HG03354 (cell line): ENCODE results near the gene RTTN.
"Not testable (repeated sequence)": the region's sequence is repeated elsewhere in the genome, so short reads cannot be mapped to it uniquely, and the experiment has no call there.

ENCODE experiments used
- ATAC-seq: cut with Tn5 transposase; IDR thresholded peaks from one replicate; pipeline ENCODE4 v1.9.1; 2021; ENCODE audit warnings: mild to moderate bottlenecking; ENCODE audit not compliant: unreplicated experiment, poor library complexity, severe bottlenecking

Gene RTTN, protein sequence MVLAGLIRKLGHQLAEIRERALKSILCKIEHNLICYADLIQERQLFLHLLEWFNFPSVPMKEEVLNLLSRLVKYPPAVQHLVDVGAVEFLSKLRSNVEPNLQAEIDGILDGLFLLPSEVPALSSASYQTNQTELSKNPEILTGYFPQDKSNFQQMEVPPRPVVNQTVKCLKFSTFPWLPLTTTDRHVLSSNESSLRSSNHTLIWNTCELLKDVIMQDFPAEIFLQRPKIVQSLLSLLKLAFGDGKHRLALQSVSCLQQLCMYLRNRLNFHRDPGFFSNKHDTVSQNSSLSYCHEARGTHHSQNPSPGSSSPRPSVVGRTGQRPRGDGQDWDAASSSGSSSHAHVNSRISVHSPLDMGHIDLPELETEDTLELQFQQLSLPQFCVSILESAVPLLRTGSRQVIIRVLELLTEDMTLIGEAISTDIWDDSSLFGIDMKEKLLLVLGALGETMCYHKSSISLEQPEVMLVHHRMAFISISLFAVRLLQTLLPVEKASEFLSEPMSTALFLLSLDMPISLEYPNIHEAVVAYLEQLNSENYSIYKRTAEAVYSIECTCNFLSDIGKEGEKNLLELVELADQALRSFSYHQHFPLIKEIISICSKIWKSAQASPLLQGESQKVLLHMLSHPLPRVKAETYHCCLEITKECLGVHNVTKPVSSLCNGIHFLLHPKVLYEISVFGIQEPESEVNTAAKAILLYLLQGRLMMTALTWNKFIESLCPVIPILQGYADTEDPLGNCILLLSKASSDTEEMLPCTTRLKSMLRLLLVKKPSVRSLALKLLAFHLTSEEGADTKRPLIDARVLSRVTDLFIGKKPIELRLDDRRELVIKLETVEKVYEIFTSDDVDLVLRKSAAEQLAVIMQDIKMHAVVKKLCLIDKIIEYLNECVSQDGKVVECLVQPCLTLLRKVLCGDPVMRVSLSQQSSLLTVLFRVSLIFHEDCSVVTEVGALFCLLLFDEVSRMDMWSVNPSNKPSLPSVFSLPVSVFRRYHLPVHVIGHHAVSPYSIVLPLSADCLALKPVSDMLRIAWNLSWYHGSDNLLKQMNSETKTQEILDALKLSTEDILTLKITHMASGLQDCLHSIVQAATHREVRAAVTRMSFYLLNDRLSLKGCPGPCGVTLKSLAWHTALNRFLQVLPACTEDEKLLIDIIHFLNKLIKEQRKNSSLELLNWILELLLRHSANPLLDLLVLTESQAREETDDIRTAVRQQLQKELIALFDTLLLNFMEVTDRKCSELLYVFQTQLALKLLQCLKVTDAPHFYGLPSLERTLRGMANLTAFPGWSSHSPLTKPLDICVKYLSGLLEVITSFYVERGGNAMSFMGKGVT (N-terminal part only)

DNA sequence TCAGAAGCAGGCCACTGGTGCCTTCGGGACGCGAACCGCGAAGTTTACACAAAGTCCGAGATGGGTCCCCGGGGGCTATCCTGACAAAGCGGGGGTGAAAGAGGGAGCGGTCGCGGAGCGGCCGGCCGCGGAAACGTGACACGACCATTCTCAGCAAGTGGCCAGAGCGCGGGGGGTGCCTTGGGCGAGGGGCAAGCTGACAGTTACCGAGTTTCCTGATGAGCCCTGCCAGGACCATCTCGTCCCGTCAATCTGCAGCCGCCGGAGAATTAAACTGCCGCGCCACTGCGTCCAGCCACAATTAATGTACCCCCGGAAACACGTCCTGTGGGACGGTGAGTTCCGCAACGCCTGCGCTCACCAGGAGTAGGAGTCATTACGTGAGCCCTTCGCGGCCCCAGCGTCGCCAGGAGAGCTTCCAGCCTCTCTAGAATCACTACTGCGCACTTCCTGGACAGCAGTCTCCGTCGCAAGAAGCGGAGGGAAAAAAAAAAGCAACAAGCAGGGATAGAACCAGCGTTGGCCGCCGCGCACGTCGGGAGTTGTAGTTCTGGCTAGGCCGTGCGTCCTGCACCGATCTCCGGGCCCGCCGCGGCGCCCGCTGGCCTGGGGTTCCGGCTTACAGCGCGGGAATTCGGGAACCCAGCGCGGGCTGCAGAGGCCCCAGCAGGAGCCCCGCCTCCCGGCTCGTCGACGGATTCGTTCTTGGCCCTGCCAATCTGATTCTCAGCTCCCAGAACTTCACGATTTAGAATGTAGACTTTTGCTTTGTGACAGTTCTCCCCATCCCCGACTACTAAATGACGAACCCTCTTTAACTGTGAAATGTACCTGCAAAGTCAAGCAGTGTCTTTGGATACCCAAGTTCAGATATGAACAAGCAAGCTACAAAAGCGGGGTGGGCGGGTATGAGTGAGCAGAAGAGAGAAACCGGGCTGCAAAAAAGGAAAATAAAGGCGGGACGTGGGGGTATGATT lies at the start of gene RTTN:
Gene RTTN, minus strand, starts transcription at position 267 of the 977 bp plus-strand sequence. Its CDS starts 29 bp downstream, at position 238.
- ATAC-seq, result peak; percentile 95

- no peak for ATAC-seq
These were observed 45.3 kb upstream of the RTTN start for GRCh38 chr18:70250781-70251180.

DNA sequence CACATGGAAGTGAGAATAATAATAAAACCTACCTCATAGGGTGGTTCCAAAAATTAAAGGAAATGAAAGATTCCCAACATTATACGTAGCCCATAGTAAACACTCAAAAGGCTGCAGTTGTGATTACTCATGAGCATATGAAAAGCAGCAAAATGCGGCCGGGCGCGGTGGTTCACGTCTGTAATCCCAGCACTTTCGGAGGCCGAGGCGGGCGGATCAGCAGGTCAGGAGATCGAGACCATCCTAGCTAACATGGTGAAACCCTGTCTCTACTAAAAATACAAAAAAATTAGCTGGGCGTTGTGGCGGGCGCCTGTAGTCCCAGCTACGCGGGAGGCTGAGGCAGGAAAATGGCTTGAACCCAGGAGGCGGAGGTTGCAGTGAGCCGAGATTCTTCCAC lies 44.4 kb upstream of the RTTN start:
- not testable (repeated sequence) for ATAC-seq

DNA sequence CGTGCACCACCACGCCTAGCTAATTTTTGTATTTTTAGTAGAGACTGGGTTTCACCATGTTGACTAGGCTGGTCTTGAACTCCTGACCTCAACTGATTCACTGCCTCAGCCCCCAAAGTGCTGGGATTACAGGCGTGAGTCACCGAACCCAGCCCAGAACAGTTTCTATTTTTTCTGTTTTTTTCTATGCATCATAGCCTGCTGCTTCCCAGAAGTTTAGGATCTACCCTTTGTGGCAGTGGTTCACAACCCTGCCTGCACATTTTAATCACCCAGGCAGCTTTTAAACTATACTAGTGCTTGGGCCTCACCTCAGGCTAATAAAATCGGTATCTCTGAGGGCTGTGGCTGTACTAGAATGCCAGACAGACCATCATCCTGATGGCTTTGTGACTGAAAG lies 43.6 kb upstream of the RTTN start:
- ATAC-seq, result no peak

DNA sequence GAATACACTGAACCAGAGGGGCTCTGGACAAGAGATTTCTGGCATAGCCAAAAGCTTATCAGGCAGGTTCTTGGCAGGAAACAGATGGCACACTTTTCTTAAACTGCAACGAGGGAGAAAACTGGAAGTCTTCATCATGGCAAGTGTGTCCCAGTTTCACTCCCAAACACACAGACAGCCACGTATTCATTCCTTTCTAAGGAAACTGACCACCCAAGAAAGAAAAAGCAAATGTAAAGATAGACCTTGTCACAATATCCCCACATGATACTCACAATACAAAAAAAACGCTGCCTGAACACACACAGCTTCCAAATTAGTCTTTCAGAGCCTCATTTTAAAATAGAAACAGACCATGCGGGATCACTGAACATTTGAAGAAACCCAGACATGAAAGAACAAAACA lies 40.6 kb upstream of the RTTN start:
- no peak for ATAC-seq

- no peak for ATAC-seq
These were observed 37.8 kb upstream of the RTTN start for GRCh38 chr18:70243131-70243929.

- not testable (repeated sequence) for ATAC-seq
These were observed 31.4 kb upstream of the RTTN start for GRCh38 chr18:70236921-70237320.

DNA sequence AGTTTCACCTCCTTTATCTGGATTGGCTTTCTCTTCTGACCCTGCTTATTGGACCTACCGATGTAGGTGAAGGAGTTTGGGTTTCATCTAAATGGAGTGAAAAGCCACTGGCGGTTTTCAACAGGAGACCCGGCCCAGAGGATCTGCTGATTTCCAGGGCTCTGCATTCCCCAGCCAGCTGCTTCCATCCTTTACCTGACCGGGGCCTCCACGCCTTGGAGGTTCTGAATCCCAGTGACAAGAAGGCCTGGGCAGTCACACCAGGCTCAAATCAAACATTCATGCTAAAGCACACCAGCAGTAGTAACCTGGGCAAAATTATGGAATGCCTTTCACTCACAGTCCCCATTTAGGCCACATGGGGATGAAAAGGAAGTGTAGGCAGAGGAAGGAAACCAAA lies 30.0 kb upstream of the RTTN start:
- no peak for ATAC-seq

DNA sequence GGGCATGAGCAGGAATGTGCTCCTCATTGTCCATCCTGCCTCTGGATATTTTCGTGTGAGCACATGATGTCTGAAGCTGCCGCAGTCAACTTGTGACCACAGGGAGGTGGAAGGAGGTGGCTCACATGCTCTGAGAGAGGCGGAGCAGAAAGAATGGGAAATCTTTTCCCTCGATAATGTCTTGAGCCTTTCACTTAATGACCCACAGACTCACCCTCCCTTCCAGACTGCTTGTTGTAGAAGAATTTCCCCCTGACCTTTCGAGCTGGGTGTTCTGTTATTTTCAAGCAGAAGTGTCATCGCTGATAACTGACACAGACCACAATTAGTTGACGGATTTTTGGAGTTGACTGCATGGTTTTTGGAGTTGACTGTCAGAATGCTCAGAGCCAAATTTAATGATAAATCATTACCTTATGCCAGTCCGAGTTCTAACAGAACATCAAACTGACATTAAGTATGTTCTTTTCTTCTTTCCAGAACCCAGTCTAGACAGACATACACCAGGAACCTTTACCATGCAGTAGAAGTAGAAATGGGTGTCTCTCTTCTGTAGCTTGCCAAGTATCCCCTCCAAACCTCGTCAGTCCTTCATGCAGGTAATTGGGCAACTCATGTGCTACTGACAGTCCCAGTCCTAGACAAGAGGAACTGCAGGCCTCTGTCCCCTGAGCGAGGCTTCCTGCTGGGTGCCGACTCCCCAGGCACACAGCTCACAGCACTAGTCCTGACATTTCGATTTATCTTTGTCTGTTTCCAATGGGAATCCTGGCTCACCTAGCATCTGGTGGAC lies 29.4 kb upstream of the RTTN start:
- ATAC-seq, result no peak

DNA sequence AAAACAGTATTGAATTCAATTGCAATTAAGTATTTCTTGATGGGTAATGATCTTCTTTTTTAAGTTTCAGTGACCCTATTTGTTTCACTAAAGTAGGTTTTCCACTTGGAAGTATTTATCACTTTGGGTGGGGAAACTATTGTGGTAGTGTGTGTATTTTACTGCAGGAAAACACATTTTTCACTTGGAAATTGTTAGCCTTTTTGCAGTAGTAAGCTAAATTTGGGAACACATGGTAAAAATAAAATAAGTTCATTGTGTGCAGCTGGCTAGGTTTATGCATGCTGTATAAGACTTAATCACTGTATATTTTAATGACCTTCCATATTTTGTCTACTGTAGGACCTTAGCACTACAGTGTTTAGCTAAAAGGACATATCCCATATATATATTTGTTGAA lies 28.5 kb upstream of the RTTN start:
- ATAC-seq, result no peak

DNA sequence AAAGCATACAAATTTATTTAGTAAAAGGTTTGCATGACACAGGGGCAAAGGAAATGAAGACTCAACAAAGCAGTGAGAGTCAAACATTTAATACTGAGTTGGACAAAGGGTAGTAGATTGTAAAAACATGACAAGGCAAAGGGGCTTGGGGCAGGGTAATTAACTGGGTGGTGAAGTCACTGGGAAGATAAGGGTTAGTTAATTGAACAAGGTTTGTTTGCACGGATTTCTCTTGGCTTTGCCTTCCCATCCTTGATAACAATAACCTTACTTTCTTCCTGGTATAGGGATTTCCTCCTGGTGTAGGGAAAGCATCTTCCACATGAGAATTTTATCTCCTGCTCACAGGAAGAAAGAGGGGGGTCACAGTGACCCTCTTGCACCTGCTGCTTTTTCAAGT lies 26.8 kb upstream of the RTTN start:
- no peak for ATAC-seq

DNA sequence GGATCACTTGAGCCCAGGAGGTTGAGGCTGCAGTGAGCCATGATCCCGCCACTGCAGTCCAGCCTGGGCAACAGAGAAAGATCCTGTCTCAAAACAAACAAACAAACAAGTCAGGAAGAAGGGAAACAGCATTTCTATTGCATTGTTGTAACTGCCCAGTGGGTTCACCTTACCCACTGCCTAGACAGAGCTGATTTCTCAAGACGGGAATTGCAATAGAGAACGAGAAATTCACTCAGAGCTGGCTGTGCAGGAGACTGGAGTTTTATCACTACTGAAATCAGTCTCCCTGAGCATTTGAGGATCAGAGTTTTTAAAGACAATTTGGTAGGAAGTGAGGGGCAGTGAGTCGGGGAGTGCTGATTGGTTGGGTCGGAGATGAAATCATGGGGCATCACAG lies 24.2 kb upstream of the RTTN start:
- no peak for ATAC-seq

DNA sequence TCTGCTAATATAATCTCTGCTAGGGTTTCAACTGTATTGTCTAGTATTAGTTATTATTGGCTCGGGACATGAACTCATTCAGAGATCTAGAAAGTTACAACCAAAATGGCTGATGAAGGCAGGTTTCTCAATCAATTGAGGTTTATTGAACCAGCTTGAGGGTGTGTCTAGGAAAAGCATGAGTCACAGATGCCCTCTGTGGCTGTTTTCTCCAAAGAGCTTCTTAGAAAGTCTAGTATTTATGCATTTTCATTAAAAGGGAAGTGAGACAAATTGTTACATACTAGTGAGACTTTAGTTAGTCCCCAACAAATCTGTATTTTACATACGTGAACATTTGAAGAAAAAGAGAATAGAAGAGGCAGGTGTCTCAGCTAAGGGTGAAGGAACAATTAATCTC lies 23.0 kb upstream of the RTTN start:
- no peak for ATAC-seq

DNA sequence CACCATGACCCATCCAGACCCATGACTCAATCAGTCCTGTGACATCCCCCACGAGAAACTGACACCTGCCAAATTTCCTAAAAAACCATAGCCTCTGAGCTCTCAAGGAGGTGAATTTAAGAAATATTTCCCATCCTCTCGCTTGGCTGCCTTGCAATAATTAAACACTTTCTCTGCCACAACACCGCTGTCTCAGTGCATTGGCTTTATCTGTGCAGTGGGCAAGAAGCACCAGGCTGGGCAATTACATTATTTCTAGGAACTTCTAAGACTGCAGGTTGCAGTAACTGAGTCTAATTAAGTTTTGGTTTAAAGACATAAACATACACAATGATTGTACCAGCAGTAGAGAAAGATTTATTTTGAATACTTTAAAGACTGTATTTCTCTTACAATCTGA lies 22.0 kb upstream of the RTTN start:
- no peak for ATAC-seq

DNA sequence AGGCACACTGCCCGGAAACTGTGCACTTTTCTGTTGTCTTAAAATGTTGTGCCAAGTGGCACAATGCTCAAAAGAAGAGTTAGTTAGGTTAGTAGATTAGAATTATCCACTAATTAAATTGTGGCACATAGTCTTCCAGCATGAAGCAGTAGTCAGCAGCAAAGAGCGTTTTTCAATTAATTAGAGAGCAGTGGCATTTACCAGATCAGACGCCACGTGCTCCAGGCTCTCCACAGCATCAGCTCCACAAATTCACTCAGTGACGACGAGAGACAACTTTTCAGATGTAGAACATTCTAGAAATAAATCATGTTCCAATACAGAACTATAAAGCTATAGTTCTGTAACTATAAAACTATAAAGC lies 16.4 kb upstream of the RTTN start:
- ATAC-seq, result no peak

- no peak for ATAC-seq
These were observed 15.8 kb upstream of the RTTN start for GRCh38 chr18:70221156-70221914.

DNA sequence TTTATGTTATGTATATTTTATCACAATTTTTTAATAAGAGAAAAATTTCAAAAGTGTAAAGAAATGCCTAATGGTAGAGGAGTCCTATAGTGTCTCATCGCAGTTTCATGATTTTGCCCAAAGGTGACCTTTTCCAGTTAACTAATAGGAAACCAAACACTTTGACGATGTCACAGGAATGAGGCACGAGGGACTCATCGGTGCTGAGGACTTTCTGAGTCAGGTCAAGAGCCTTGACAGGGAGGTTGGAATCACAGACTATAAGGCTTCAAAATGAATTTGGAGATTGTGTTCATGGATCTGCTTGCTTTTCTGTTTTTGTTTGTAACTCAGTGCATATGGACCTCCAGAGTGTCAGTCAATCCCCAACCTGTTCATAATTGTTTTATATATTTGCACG lies 15.1 kb upstream of the RTTN start:
- no peak for ATAC-seq
